ENCODE measurements around the gene BAX. TPM values are rescaled to one million over a fixed set of nuclear protein-coding genes. Genes with fewer than 3 reads are reported as not detected.
A peak's percentile ranks its signal among the peaks of the same experiment; 100 is the strongest.

The BAX gene
- total RNA-seq, 4 donors from 2014 or later, result 38.9 to 42.8 (median 42.4) TPM

DNA sequence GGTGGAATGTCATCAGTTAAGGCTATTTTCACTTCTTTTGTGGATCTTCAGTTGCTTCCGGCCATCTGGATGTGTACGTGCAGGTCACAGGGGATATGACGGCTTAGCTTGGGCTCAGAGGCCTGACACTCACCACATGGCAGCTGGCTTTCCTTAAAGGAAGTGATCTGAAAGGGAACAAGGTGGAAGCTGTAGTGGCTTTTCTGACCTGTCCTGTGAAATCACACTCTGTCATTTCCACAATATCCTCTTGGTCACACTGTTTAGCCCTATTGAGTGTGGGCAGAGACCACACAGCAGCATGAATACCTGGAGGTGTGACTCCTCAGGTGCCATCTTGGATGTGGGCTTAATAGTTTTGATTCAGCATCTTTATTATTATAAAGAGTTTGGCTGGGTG is 4.5 kb upstream of the BAX start:
- TF ChIP-seq, protein P1, sequence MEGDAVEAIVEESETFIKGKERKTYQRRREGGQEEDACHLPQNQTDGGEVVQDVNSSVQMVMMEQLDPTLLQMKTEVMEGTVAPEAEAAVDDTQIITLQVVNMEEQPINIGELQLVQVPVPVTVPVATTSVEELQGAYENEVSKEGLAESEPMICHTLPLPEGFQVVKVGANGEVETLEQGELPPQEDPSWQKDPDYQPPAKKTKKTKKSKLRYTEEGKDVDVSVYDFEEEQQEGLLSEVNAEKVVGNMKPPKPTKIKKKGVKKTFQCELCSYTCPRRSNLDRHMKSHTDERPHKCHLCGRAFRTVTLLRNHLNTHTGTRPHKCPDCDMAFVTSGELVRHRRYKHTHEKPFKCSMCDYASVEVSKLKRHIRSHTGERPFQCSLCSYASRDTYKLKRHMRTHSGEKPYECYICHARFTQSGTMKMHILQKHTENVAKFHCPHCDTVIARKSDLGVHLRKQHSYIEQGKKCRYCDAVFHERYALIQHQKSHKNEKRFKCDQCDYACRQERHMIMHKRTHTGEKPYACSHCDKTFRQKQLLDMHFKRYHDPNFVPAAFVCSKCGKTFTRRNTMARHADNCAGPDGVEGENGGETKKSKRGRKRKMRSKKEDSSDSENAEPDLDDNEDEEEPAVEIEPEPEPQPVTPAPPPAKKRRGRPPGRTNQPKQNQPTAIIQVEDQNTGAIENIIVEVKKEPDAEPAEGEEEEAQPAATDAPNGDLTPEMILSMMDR (IDR thresholded peaks at IDR 0.05), result no peak
- no peak for TF ChIP-seq POLR2A (IDR thresholded peaks at IDR 0.05)
- 64 to 71% methylated on average over 3 of the region's 3 CpGs for WGBS, 2 donors
- intact Hi-C loops (cut with DNase I), result no loop called here

GRCh38 chr19:48950830-48951519 is 3.7 kb upstream of the BAX start:
- Histone ChIP-seq H3K4me3 (no peak overlapping the region), H3K4me1 (peaks cover 7 to 22% (median 11%) of the 10 kb centered on the region in 3 donors), H3K9me3 (no peaks in the 10 kb centered on the region), H3K36me3 (peaks cover 0 to under 1% (median 0%) of the 10 kb centered on the region in 3 donors), H3K27ac (no peak overlapping the region), H3K27me3 (no peaks in the 10 kb centered on the region)
- intact Hi-C loops (cut with DNase I), result no loop called here
- TF ChIP-seq, protein P1 (IDR thresholded peaks at IDR 0.05), result no peak
- no peak for TF ChIP-seq POLR2A (IDR thresholded peaks at IDR 0.05)
- DNase-seq, result no peak
- WGBS, 2 donors, result 37 to 70% methylated on average over 7 to 9 of the region's 9 CpGs

More for the DNA sequence above, 4.5 kb upstream of the BAX start:
- H3K9me3 ChIP-seq, result no peaks in the 10 kb centered on the region
- no peak for DNase-seq
- peaks cover 1 to 14% (median 3%) of the 10 kb centered on the region in 3 donors for H3K4me1 ChIP-seq
- no peak overlapping the region for H3K4me3 ChIP-seq
- no peaks in the 10 kb centered on the region for H3K27me3 ChIP-seq
- H3K27ac ChIP-seq, result no peak overlapping the region
- no peaks in the 10 kb centered on the region for H3K36me3 ChIP-seq

- intact Hi-C loops (cut with DNase I), result no loop called here
- H3K27ac ChIP-seq, result no peak overlapping the region
- peaks cover 7 to 22% (median 11%) of the 10 kb centered on the region in 3 donors for H3K4me1 ChIP-seq
- peaks cover 0 to 6% (median 0%) of the 10 kb centered on the region in 3 donors for H3K36me3 ChIP-seq
- no peaks in the 10 kb centered on the region for H3K27me3 ChIP-seq
- no peak for DNase-seq
- 64 to 68% methylated on average over 4 of the region's 4 CpGs for WGBS, 2 donors
- TF ChIP-seq, protein P1 (IDR thresholded peaks at IDR 0.05), result no peak
- TF ChIP-seq POLR2A (IDR thresholded peaks at IDR 0.05), result no peak
- no peaks in the 10 kb centered on the region for H3K9me3 ChIP-seq
- no peak overlapping the region for H3K4me3 ChIP-seq
These were observed 1.5 kb upstream of the BAX start for GRCh38 chr19:48953141-48953540.

- Histone ChIP-seq H3K27ac (peak overlapping the region; percentile 86 to 96 (median 90)), H3K4me3 (peak overlapping the region; percentile 75 to 98 (median 85)), H3K27me3 (no peaks in the 10 kb centered on the region), H3K4me1 (peaks cover 7 to 22% (median 11%) of the 10 kb centered on the region in 3 donors), H3K36me3 (peaks cover 0 to 6% (median 0%) of the 10 kb centered on the region in 3 donors), H3K9me3 (no peaks in the 10 kb centered on the region)
- WGBS, 2 donors, result 10 to 35% methylated on average over 6 to 10 of the region's 11 CpGs
- intact Hi-C loops (cut with DNase I), result no loop called here
- no peak for DNase-seq
- no peak for TF ChIP-seq POLR2A (IDR thresholded peaks at IDR 0.05)
- TF ChIP-seq, protein P1 (IDR thresholded peaks at IDR 0.05), result no peak
These were observed 583 bp upstream of the BAX start for GRCh38 chr19:48953990-48954594.

DNA sequence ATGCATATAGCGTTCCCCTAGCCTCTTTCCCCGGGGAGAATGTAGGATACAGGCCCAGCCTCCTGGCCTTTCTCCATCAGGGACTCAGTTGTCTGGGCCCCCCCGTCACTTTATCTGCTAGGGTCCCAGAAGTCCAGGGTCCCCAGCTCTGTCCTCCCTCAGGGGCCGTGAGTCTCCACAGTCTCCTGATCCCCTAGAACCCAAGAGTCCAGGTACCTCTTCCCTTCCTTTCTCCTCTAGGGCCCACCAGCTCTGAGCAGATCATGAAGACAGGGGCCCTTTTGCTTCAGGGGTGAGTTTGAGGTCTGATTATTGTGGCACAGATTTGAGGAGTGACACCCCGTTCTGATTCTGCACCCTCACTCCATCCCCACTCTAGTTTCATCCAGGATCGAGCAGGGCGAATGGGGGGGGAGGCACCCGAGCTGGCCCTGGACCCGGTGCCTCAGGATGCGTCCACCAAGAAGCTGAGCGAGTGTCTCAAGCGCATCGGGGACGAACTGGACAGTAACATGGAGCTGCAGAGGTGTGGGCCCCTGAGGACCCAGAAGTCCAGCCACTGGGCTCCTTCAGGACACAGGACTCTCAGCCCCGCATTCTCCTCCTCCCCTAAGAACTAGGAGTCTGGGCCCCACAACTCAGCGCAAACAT is 758 bp downstream of the BAX start:
- H3K9me3 ChIP-seq, result no peaks in the 10 kb centered on the region
- H3K27ac ChIP-seq, result peak overlapping the region; percentile 86 to 96 (median 90)
- peak overlapping the region; percentile 75 to 98 (median 85) for H3K4me3 ChIP-seq
- WGBS, 2 donors, result 36 to 39% methylated on average over 5 to 6 of the region's 16 CpGs
- peaks cover 0 to 6% (median 0%) of the 10 kb centered on the region in 3 donors for H3K36me3 ChIP-seq
- no peaks in the 10 kb centered on the region for H3K27me3 ChIP-seq
- no peak for DNase-seq
- intact Hi-C loops (cut with DNase I), result no loop called here
- TF ChIP-seq, protein P1 (IDR thresholded peaks at IDR 0.05), result no peak
- no peak for TF ChIP-seq POLR2A (IDR thresholded peaks at IDR 0.05)
- H3K4me1 ChIP-seq, result peaks cover 7 to 22% (median 11%) of the 10 kb centered on the region in 3 donors

All from esophagus squamous epithelium (tissue), 5 donors.